ENCODE data around the gene PSMD12. TPM values are rescaled to one million over a fixed set of nuclear protein-coding genes. Genes with fewer than 3 reads are reported as not detected.
"Not testable (repeated sequence)": the region's sequence is repeated elsewhere in the genome, so short reads cannot be mapped to it uniquely, and the experiment has no call there.

PSMD12 gene
- polyA plus RNA-seq, 1 donor from 2014 or later, result 24.1 TPM

DNA sequence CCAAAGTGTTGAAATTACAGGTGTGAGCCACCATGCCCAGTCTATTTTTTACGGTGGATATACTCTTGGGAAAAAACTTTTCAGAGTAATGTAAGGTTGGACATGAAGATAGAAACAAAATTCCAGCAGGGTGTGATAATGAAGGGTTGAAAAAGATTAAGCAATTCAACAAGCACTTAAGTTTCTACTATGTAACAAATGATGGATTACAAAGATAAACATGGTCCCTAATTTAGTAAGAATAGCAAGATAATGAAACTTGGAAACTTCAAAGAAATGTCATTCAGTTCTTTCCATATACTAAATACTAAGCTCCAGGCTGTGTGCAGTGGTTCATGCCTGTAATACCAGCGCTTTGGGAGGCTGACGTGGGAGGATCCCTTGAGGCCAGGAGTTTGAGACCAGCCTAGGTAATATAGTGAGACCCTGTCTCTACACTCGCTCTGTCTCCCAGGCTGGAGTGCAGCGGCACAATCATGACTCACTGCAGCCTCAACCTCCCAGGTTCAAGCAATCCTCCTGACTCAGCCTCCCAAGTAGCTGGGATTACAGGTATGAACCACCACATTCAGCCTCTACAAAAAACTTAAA lies 31.0 kb downstream of the PSMD12 start:
- Histone ChIP-seq H3K4me2 (ENCODE audit: low read length) (no peak overlapping the region), H3K9me2 (ENCODE audit: insufficient read depth, low read length) (no peaks in the 10 kb centered on the region), H3K27me3 (ENCODE audit: insufficient read depth, low read depth, low read length) (no peaks in the 10 kb centered on the region), H2AFZ (ENCODE audit: low read depth, low read length) (no peak overlapping the region), H3F3A (ENCODE audit: insufficient read depth, low read length, poor library complexity, severe bottlenecking) (no peaks in the 10 kb centered on the region), H4K20me1 (ENCODE audit: insufficient read depth) (no peaks in the 10 kb centered on the region), H3K9me3 (ENCODE audit: low read length) (no peaks in the 10 kb centered on the region), H3K79me2 (replicated peaks; ENCODE audit: insufficient read depth, low read length) (no peaks in the 10 kb centered on the region), H3K27ac (ENCODE audit: low read length) (no peak overlapping the region), H3K9ac (ENCODE audit: low read length) (no peak overlapping the region), H3K4me3 (ENCODE audit: low read length) (no peak overlapping the region), H3K36me3 (ENCODE audit: insufficient read depth, low read length) (no peaks in the 10 kb centered on the region)
- TF ChIP-seq EP300 (conservative IDR thresholded peaks at IDR 0.05; ENCODE audit: poor library complexity, severe bottlenecking) (no peak), POLR2AphosphoS5 (IDR thresholded peaks at IDR 0.05) (no peak), RAD21 (conservative IDR thresholded peaks at IDR 0.05) (no peak), MXI1 (conservative IDR thresholded peaks at IDR 0.05; ENCODE audit: poor library complexity, severe bottlenecking) (no peak), REST (IDR thresholded peaks at IDR 0.05; ENCODE audit: borderline replicate concordance) (no peak), SMC3 (conservative IDR thresholded peaks at IDR 0.05; ENCODE audit: poor library complexity) (no peak), CTCF (IDR thresholded peaks at IDR 0.05; ENCODE audit: poor library complexity, severe bottlenecking) (no peak), EZH2 (IDR thresholded peaks at IDR 0.05; ENCODE audit: borderline replicate concordance, insufficient read depth, low read length, poor library complexity, severe bottlenecking) (no peak), TAF1 (IDR thresholded peaks at IDR 0.05; ENCODE audit: low read depth) (no peak)

- not testable (repeated sequence) for H3K79me2 ChIP-seq (replicated peaks; ENCODE audit: insufficient read depth, low read length); H3K27ac ChIP-seq (ENCODE audit: low read length); H2AFZ ChIP-seq (ENCODE audit: low read depth, low read length); H3K4me2 ChIP-seq (ENCODE audit: low read length); H3K9me3 ChIP-seq (ENCODE audit: low read length); H3K9me2 ChIP-seq (ENCODE audit: insufficient read depth, low read length); H3F3A ChIP-seq (ENCODE audit: insufficient read depth, low read length, poor library complexity, severe bottlenecking); H4K20me1 ChIP-seq (ENCODE audit: insufficient read depth); H3K9ac ChIP-seq (ENCODE audit: low read length); H3K36me3 ChIP-seq (ENCODE audit: insufficient read depth, low read length); H3K27me3 ChIP-seq (ENCODE audit: insufficient read depth, low read depth, low read length); H3K4me3 ChIP-seq (ENCODE audit: low read length)
Measured at GRCh38 chr17:67332162-67332508, 34.2 kb downstream of the PSMD12 start.

- H3K4me2 ChIP-seq (ENCODE audit: low read length); H3K36me3 ChIP-seq (ENCODE audit: insufficient read depth, low read length); H3K4me3 ChIP-seq (ENCODE audit: low read length): not testable (repeated sequence)
Measured at GRCh38 chr17:67331381-67332161, 34.8 kb downstream of the PSMD12 start.

More at GRCh38 chr17:67331381-67332161, 34.8 kb downstream of the PSMD12 start:
- not testable (repeated sequence) for H3K9me3 ChIP-seq (ENCODE audit: low read length); H3F3A ChIP-seq (ENCODE audit: insufficient read depth, low read length, poor library complexity, severe bottlenecking); H3K27me3 ChIP-seq (ENCODE audit: insufficient read depth, low read depth, low read length); H3K79me2 ChIP-seq (replicated peaks; ENCODE audit: insufficient read depth, low read length); H4K20me1 ChIP-seq (ENCODE audit: insufficient read depth); H3K9ac ChIP-seq (ENCODE audit: low read length); H3K9me2 ChIP-seq (ENCODE audit: insufficient read depth, low read length); H2AFZ ChIP-seq (ENCODE audit: low read depth, low read length); H3K27ac ChIP-seq (ENCODE audit: low read length)

Data from neural cell (in vitro differentiated cells).